GF-D8 (cell line): ENCODE results near the gene FABP6.
"Not testable (repeated sequence)": the region's sequence is repeated elsewhere in the genome, so short reads cannot be mapped to it uniquely, and the experiment has no call there.

Source experiments
- DNase-seq: peaks from one replicate; lab custom pipeline; 2025; lab: John Stamatoyannopoulos, UW

The FABP6 gene

GRCh38 chr5:160221082-160221481 is 8.2 kb upstream of the FABP6 start:
- DNase-seq = no peak

- no peak for DNase-seq
Observed at GRCh38 chr5:160227012-160227411, 2.3 kb upstream of the FABP6 start.

GRCh38 chr5:160230686-160231527 is 1.6 kb downstream of the FABP6 start:
- no peak for DNase-seq

- no peak for DNase-seq
Observed at GRCh38 chr5:160231783-160232342, 2.6 kb downstream of the FABP6 start.

- no peak for DNase-seq
Observed at GRCh38 chr5:160233215-160233614, 3.9 kb downstream of the FABP6 start.

GRCh38 chr5:160235731-160236130 is 6.4 kb downstream of the FABP6 start:
- no peak for DNase-seq

GRCh38 chr5:160237571-160238093 is 8.3 kb downstream of the FABP6 start:
- no peak for DNase-seq

- no peak for DNase-seq
Observed at GRCh38 chr5:160240350-160240749, 11.0 kb downstream of the FABP6 start.

- no peak for DNase-seq
Observed at GRCh38 chr5:160242145-160242544, 12.8 kb downstream of the FABP6 start.

- no peak for DNase-seq
Observed at GRCh38 chr5:160245506-160246086, 16.3 kb downstream of the FABP6 start.

- DNase-seq = not testable (repeated sequence)
Observed at GRCh38 chr5:160249570-160249969, 20.3 kb downstream of the FABP6 start.

- DNase-seq = no peak
Observed at GRCh38 chr5:160250226-160250625, 20.9 kb downstream of the FABP6 start.

- no peak for DNase-seq
Observed at GRCh38 chr5:160250826-160251225, 21.5 kb downstream of the FABP6 start.

- no peak for DNase-seq
Observed at GRCh38 chr5:160251406-160252155, 22.3 kb downstream of the FABP6 start.

GRCh38 chr5:160252916-160253315 is 23.6 kb downstream of the FABP6 start:
- no peak for DNase-seq

- no peak for DNase-seq
Observed at GRCh38 chr5:160253441-160253840, 24.1 kb downstream of the FABP6 start.

- DNase-seq = no peak
Observed at GRCh38 chr5:160254706-160255105, 25.4 kb downstream of the FABP6 start.

- DNase-seq = no peak
Observed at GRCh38 chr5:160259341-160259740, 30.0 kb downstream of the FABP6 start.

- DNase-seq = no peak
Observed at GRCh38 chr5:160260006-160260775, 30.9 kb downstream of the FABP6 start.

GRCh38 chr5:160260881-160261815 is 31.8 kb downstream of the FABP6 start:
- DNase-seq = peak; percentile 83
